ENCODE data around the gene PHRF1. TPM values are rescaled to one million over a fixed set of nuclear protein-coding genes. Genes with fewer than 3 reads are reported as not detected.

PHRF1 gene
- total RNA-seq, 1 experiment from 2014 or later = 45.5 TPM

GRCh38 chr11:645536-645935 is 69.3 kb downstream of the PHRF1 start:
- Histone ChIP-seq H3K36me3 (ENCODE audit: control insufficient read depth in 1 of 2, insufficient read depth in 2 of 2, low read length in 2 of 2) (no peaks in the 10 kb centered on the region; a peak in 1 of 4 replicates), H4K20me1 (ENCODE audit: insufficient read depth) (no peaks in the 10 kb centered on the region), H3K27ac (ENCODE audit: low read depth, low read length) (no peak overlapping the region), H2AFZ (ENCODE audit: low read depth, low read length, poor library complexity, severe bottlenecking) (no peak overlapping the region), H3K4me3 (replicated peaks in 1 of 2; ENCODE audit: low read depth in 1 of 2, low read length in 2 of 2) (no peak overlapping the region), H3K9me3 (ENCODE audit: control insufficient read depth in 1 of 2, insufficient read depth in 1 of 2, low read depth in 1 of 2, low read length in 2 of 2) (no peaks in the 10 kb centered on the region), H3K4me2 (ENCODE audit: low read length) (no peak overlapping the region), H3K4me1 (ENCODE audit: control insufficient read depth in 1 of 2, insufficient read depth in 2 of 2, low read length in 2 of 2) (no peaks in the 10 kb centered on the region), H3K79me2 (ENCODE audit: insufficient read depth, low read length) (no peaks in the 10 kb centered on the region), H3K9ac (ENCODE audit: low read length) (no peak overlapping the region), H3K27me3 (ENCODE audit: insufficient read depth, low read length) (no peaks in the 10 kb centered on the region), H3K9me2 (ENCODE audit: insufficient read depth) (no peaks in the 10 kb centered on the region)
- ChIA-PET RAD21 (ENCODE audit: low non-redundant PET in 1 of 2, low total read pairs in 2 of 2, uncharacterized antibody in 2 of 2, unreplicated experiment in 2 of 2) (no interaction called here), POLR2A (no interaction called here), CTCF (no interaction called here)
- TF ChIP-seq SRF (IDR thresholded peaks at IDR 0.05; ENCODE audit: low read depth) = no peak
- no peak for TF ChIP-seq ZFX (IDR thresholded peaks at IDR 0.05)
- no peak for TF ChIP-seq POLR2AphosphoS5 (IDR thresholded peaks at IDR 0.05; ENCODE audit: low read depth, low read length)
- no peak for TF ChIP-seq EGR1 (IDR thresholded peaks at IDR 0.05; ENCODE audit: low read depth)
- TF ChIP-seq CEBPB (IDR thresholded peaks at IDR 0.05; ENCODE audit: low read depth) = no peak
- TF ChIP-seq, protein P1, sequence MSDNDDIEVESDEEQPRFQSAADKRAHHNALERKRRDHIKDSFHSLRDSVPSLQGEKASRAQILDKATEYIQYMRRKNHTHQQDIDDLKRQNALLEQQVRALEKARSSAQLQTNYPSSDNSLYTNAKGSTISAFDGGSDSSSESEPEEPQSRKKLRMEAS (IDR thresholded peaks at IDR 0.05) = no peak
- ATAC-seq = no peak
- no peak for DNase-seq (ENCODE audit: low read depth, low spot score)
- intact Hi-C loops (cut with micrococcal nuclease) = no loop called here
- no TSS peak for BruUV-seq (replicated peaks)

GRCh38 chr11:646214-646613 is 69.9 kb downstream of the PHRF1 start:
- H3K9me3 ChIP-seq (ENCODE audit: control insufficient read depth in 1 of 2, insufficient read depth in 1 of 2, low read depth in 1 of 2, low read length in 2 of 2) = no peaks in the 10 kb centered on the region
- TF ChIP-seq, protein P2, sequence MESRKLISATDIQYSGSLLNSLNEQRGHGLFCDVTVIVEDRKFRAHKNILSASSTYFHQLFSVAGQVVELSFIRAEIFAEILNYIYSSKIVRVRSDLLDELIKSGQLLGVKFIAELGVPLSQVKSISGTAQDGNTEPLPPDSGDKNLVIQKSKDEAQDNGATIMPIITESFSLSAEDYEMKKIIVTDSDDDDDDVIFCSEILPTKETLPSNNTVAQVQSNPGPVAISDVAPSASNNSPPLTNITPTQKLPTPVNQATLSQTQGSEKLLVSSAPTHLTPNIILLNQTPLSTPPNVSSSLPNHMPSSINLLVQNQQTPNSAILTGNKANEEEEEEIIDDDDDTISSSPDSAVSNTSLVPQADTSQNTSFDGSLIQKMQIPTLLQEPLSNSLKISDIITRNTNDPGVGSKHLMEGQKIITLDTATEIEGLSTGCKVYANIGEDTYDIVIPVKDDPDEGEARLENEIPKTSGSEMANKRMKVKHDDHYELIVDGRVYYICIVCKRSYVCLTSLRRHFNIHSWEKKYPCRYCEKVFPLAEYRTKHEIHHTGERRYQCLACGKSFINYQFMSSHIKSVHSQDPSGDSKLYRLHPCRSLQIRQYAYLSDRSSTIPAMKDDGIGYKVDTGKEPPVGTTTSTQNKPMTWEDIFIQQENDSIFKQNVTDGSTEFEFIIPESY (IDR thresholded peaks at IDR 0.05; ENCODE audit: extremely low read depth, insufficient replicate concordance, low read length) = no peak
- TF ChIP-seq SIN3A (IDR thresholded peaks at IDR 0.05; ENCODE audit: low read depth) = no peak
- TF ChIP-seq EGR1 (IDR thresholded peaks at IDR 0.05; ENCODE audit: low read depth) = no peak
- no peak for TF ChIP-seq POLR2A (IDR thresholded peaks at IDR 0.05; ENCODE audit: borderline replicate concordance, extremely low read depth, insufficient read depth, insufficient read length)
- no peak for TF ChIP-seq SRF (IDR thresholded peaks at IDR 0.05; ENCODE audit: low read depth)
- no peak for TF ChIP-seq POLR2AphosphoS5 (IDR thresholded peaks at IDR 0.05; ENCODE audit: low read depth, low read length)
- TF ChIP-seq CEBPB (IDR thresholded peaks at IDR 0.05; ENCODE audit: low read depth) = no peak
- TF ChIP-seq CTCF (IDR thresholded peaks at IDR 0.05 in 2 of 3, conservative IDR thresholded peaks at IDR 0.05 in 1 of 3; ENCODE audit: borderline replicate concordance in 1 of 3, insufficient read depth in 1 of 3, low read depth in 2 of 3, low read length in 2 of 3) = no peak
- TF ChIP-seq ZFX (IDR thresholded peaks at IDR 0.05) = no peak
- no peak for TF ChIP-seq CBX3 (IDR thresholded peaks at IDR 0.05; ENCODE audit: low read depth)
- TF ChIP-seq TCF7L2 (IDR thresholded peaks at IDR 0.05; ENCODE audit: borderline replicate concordance, extremely low read depth, insufficient read depth, insufficient read length) = no peak
- no peak for TF ChIP-seq SP1 (IDR thresholded peaks at IDR 0.05; ENCODE audit: low read depth)
- TF ChIP-seq ZNF274 (IDR thresholded peaks at IDR 0.05; ENCODE audit: low read depth, low read length) = no peak
- TF ChIP-seq FOSL1 (IDR thresholded peaks at IDR 0.05; ENCODE audit: low read depth) = no peak
- ATAC-seq (no peak), DNase-seq (ENCODE audit: low read depth, low spot score) (no peak)
- ChIA-PET CTCF (no interaction called here), RAD21 (ENCODE audit: low non-redundant PET in 1 of 2, low total read pairs in 2 of 2, uncharacterized antibody in 2 of 2, unreplicated experiment in 2 of 2) (no interaction called here), POLR2A (no interaction called here)
- no peaks in the 10 kb centered on the region for H3K4me1 ChIP-seq (ENCODE audit: control insufficient read depth in 1 of 2, insufficient read depth in 2 of 2, low read length in 2 of 2)
- intact Hi-C loops (cut with micrococcal nuclease) = no loop called here
- no peaks in the 10 kb centered on the region for H3K27me3 ChIP-seq (ENCODE audit: insufficient read depth, low read length)
- H3K4me3 ChIP-seq (replicated peaks in 1 of 2; ENCODE audit: low read depth in 1 of 2, low read length in 2 of 2) = no peak overlapping the region
- no peaks in the 10 kb centered on the region for H3K9me2 ChIP-seq (ENCODE audit: insufficient read depth)
- H3K9ac ChIP-seq (ENCODE audit: low read length) = no peak overlapping the region
- H3K27ac ChIP-seq (ENCODE audit: low read depth, low read length) = no peak overlapping the region
- H3K36me3 ChIP-seq (ENCODE audit: control insufficient read depth in 1 of 2, insufficient read depth in 2 of 2, low read length in 2 of 2) = no peaks in the 10 kb centered on the region; a peak in 1 of 4 replicates
- no TSS peak for BruUV-seq (replicated peaks)
- no peaks in the 10 kb centered on the region for H4K20me1 ChIP-seq (ENCODE audit: insufficient read depth)
- no peak overlapping the region for H3K4me2 ChIP-seq (ENCODE audit: low read length)
- H3K79me2 ChIP-seq (ENCODE audit: insufficient read depth, low read length) = no peaks in the 10 kb centered on the region
- H2AFZ ChIP-seq (ENCODE audit: low read depth, low read length, poor library complexity, severe bottlenecking) = no peak overlapping the region

Measured in HCT116 (cell line).